HG03097 (cell line): ENCODE measurements around the gene CKB.
A peak's percentile ranks its signal among the peaks of the same experiment; 100 is the strongest.
"Not testable (repeated sequence)": the region's sequence is repeated elsewhere in the genome, so short reads cannot be mapped to it uniquely, and the experiment has no call there.

Source experiments
- ATAC-seq: cut with Tn5 transposase; IDR thresholded peaks from one replicate; pipeline ENCODE4 v1.9.1; 2021; ENCODE audit not compliant: unreplicated experiment, low FRiP score

CKB gene

GRCh38 chr14:103528146-103528586, 5.5 kb upstream of the CKB start:
- ATAC-seq: no peak

GRCh38 chr14:103527408-103528145, 4.9 kb upstream of the CKB start:
- ATAC-seq: peak; percentile 40

- ATAC-seq: no peak
These were observed 4.3 kb upstream of the CKB start for GRCh38 chr14:103526914-103527248.

- ATAC-seq: no peak
These were observed 3.8 kb upstream of the CKB start for GRCh38 chr14:103526247-103526913.

GRCh38 chr14:103525430-103526246, 3.0 kb upstream of the CKB start:
- not testable (repeated sequence) for ATAC-seq

GRCh38 chr14:103524002-103524935, 1.6 kb upstream of the CKB start:
- no peak for ATAC-seq

- no peak for ATAC-seq
These were observed 935 bp upstream of the CKB start for GRCh38 chr14:103523575-103523954.

GRCh38 chr14:103521951-103522563, 573 bp downstream of the CKB start:
- ATAC-seq: no peak

GRCh38 chr14:103521438-103521950, 1.1 kb downstream of the CKB start:
- ATAC-seq: no peak

GRCh38 chr14:103520657-103521437, 1.8 kb downstream of the CKB start:
- no peak for ATAC-seq

- ATAC-seq: no peak
These were observed 2.4 kb downstream of the CKB start for GRCh38 chr14:103520269-103520656.

GRCh38 chr14:103519837-103520212, 2.8 kb downstream of the CKB start:
- ATAC-seq: no peak

GRCh38 chr14:103519043-103519836, 3.4 kb downstream of the CKB start:
- no peak for ATAC-seq

- no peak for ATAC-seq
These were observed 4.1 kb downstream of the CKB start for GRCh38 chr14:103518422-103519042.

- no peak for ATAC-seq
These were observed 4.8 kb downstream of the CKB start for GRCh38 chr14:103517721-103518421.

- no peak for ATAC-seq
These were observed 5.5 kb downstream of the CKB start for GRCh38 chr14:103517174-103517566.

GRCh38 chr14:103516426-103517173, 6.0 kb downstream of the CKB start:
- no peak for ATAC-seq
